Omental fat pad (tissue), 4 donors: ENCODE results near the gene CNPY2. TPM values are rescaled to one million over a fixed set of nuclear protein-coding genes. Genes with fewer than 3 reads are reported as not detected.

Experiments used
- ATAC-seq: fragments of 150-250 bp; one replicate; pipeline ENCODE4 v1.9.1; 2016; ENCODE audit warnings: mild to moderate bottlenecking, moderate library complexity; ENCODE audit not compliant: low FRiP score
- DNase-seq: peaks from one replicate; pipeline ENCODE4 v3.0.0-alpha.2; 2019; ENCODE audit warnings: low spot score
- CTCF ChIP-seq, 3 donors: fragments of 450-650 bp; IDR thresholded peaks; one replicate each; pipeline ENCODE4 v1.5.1; 2016 to 2017; ENCODE audit warnings: antibody characterized with exemption in 3 of 3, mild to moderate bottlenecking in 3 of 3, moderate library complexity in 2 of 3
- total RNA-seq, 4 donors: library from RNA; depleted of rRNA; stranded (reverse); fragments of >200 nt; gene quantifications; one replicate each; pipeline ENCODE4 v1.1.0, GENCODE V29; 2016

CNPY2 gene
- total RNA-seq, 4 donors from 2014 or later = 60.4 to 77.8 (median 69.7) TPM

DNA sequence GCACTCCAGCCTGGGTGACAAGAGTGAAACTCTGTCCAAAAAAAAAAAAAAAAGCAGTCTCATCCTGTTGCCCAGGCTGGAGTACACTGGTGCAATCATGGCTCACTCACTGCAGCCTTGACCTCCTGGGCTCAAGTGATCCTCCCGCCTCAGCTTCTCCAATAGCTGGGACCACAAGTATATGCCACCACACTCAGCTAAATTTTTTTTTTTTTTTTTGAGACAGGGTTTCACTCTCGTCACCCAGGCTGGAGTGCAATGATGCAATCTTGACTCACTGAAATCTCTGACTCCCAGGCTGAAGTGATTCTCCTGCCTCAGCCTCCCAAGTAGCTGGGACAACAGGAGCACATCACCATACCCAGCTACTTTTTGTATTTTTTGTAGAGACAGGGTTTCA, 5.2 kb upstream of the CNPY2 start:
- DNase-seq (no peak), ATAC-seq (no peak)
- no peak for TF ChIP-seq CTCF (IDR thresholded peaks at IDR 0.05)

DNA sequence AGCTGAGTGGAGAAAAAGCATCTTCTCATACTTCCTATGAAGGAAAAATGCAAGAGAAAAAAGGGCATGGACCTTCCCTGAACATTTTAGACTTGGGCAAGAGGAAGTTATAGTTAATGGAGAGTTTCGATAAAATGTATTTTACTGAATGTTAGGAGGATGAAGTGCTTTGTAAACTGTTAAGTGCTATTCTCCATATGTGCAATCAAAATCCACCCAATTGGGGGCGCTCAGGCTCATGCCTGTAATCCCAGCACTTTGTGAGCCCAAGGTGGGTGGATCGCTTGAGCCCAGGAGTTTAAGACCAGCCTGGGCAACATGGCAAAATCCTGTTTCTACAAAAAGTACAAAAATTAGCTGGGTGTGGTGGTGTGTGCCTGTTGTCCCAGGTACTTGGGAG, 1.9 kb upstream of the CNPY2 start:
- no peak for TF ChIP-seq CTCF (IDR thresholded peaks at IDR 0.05)
- no peak for DNase-seq
- no peak for ATAC-seq

GRCh38 chr12:56315249-56315621, 553 bp downstream of the CNPY2 start:
- no peak for DNase-seq
- peak; percentile 11 for ATAC-seq
- TF ChIP-seq CTCF (IDR thresholded peaks at IDR 0.05) = no peak

- TF ChIP-seq CTCF (IDR thresholded peaks at IDR 0.05) = no peak
- DNase-seq (no peak), ATAC-seq (no peak)
Observed at GRCh38 chr12:56311003-56311402, 4.8 kb downstream of the CNPY2 start.

DNA sequence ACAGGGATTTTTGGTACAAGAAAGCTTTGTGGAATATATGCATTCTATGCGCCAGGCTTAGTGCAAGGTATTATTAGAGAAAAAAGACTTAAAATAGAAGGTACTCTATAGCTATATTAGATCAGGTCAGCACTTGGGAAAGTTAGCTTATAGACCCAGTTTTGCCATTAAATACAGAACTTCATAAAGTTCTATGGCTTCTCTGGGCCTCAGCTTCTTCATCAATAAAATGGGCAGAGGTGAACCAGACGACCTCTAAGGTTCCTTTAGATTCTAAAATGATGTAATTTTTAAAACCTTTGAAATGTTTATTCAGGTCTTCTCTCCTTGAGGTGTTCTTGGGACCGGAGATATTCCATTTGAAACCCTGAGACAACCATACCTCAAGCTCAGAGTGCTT, 7.1 kb downstream of the CNPY2 start:
- ATAC-seq (no peak), DNase-seq (no peak)
- TF ChIP-seq CTCF (IDR thresholded peaks at IDR 0.05) = no peak

GRCh38 chr12:56307221-56307965, 8.4 kb downstream of the CNPY2 start:
- no peak for TF ChIP-seq CTCF (IDR thresholded peaks at IDR 0.05)
- ATAC-seq (no peak), DNase-seq (no peak)

DNA sequence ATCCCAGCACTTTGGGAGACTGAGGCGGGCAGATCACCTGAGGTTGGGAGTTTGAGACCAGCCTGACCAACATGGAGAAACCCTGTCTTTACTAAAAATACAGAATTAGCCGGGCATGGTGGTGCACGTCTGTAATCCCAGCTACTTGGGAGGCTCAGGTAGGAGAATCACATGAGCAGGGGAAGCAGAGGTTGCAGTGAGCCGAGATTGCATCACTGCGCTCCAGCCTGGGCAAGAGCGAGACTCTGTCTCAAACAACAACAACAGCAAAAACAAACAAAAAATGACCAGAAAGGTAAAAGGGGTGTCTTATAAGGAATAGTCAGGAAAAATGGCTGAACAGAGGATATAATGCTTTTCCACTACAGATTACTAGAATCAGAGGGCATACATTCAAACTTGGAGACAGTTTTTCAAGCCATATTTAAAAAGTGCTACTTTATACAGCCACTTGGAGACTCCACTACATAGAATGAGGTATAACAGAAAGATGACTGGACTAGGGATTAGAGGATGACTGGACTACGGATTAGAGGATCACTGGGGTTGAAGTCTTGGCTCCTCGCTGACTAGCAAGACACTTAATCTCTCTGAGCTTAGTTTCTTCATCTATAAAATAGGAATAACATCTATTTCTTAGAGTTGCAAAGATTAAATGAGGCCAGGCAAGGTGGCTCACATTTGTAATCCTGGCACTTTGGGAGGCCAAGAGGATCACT, 10.8 kb downstream of the CNPY2 start:
- DNase-seq (no peak), ATAC-seq (no peak)
- no peak for TF ChIP-seq CTCF (IDR thresholded peaks at IDR 0.05)
